ENCODE data around the gene TBL1X.

TBL1X gene

DNA sequence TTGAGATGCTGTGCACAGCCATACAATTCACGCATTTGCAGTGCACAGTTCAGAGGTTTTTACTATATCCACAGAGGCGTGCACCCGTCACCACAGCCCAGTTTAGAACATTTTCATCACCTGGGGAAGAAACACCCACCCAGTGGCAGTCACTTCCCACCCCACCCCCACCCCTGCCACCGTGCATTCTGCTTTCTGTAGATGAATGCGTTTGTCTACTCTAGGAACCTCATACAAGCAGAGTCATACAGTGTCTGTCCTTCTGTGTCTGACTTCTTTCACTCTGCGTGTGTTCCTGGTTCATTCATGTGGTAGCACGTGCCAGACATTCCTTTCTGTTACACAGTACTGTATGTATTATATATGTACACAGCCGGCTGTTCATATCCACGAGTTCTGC, 122.8 kb downstream of the TBL1X start:
- no peak for DNase-seq (ENCODE audit: low read depth)

DNA sequence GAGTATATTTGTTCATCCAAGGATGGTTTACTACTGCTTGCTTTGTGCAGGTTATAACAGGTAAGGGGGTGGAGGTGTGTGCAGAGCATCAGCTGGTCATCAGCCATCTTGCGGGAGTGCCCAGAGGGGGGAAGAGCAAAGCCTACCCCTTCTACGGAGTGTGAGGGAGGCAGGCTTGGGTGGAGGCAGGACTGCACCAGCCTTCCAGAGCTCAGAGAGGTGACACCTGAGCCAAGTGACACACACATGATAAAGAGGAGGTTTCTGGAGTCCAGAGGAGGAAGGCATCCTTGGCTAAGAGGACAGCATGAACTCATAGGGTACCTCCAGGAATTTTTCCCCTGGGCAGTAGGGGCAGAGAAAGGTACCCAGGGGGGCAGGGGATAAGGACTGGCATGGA, 126.6 kb downstream of the TBL1X start:
- DNase-seq (ENCODE audit: low read depth) = no peak

DNA sequence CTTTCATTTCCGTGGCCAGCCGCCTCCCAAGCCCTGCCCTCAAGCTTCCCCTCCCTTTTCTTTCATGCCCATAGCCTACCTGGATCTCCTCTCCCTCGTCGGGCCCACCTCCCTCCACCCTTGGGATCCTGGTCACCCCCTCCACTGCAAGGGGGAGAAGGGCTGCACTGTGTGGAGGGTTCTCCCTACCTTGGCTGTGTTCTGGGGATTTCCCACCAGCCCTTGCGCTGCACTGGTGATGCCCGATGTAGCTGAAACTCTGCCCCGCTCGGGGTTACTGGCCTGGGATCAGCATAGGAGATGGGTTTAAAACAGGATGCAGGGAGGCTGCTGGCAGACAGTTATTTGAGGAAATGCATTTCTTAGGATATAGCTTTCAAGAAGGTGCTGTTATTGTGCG, 128.9 kb downstream of the TBL1X start:
- DNase-seq (ENCODE audit: low read depth) = no peak

DNA sequence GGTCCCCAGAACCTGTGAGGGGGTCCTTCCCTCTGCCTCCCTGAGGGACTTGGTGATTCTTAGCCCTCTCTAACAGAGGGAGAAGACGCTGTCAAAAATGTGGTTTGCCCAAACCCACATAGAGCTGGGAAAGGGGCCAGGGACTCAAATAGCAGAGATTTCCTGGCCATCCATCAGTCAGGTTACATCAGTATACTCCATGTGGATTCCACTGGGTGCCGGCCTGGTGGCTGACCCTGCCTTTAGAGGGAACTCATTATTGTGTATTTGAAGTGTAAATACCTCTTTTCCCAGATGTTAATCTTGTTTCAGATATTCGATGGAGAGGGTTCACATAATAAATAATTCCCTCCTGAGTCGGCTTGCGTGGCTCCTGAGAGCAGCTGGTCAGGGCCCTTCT, 130.3 kb downstream of the TBL1X start:
- no peak for DNase-seq (ENCODE audit: low read depth)

DNA sequence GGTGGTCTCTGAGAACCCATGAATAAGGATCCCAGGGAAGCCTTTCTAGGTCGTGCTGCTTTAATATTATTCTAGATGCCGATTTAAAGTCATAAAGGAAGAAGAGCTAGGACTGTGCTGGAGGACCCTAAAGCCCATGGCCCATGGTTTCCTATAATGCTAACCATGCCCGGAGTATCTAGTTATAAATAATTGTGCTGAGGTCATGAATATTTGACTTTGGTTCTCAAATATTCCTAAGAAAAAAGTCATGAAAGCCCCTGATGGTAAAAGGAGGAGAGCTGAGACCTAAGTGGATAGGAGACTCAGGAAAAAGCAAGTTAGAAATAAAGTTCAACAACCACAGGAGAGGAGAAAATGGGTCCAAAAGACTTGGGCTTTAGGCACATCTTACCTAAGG, 132.0 kb downstream of the TBL1X start:
- no peak for DNase-seq (ENCODE audit: low read depth)

DNA sequence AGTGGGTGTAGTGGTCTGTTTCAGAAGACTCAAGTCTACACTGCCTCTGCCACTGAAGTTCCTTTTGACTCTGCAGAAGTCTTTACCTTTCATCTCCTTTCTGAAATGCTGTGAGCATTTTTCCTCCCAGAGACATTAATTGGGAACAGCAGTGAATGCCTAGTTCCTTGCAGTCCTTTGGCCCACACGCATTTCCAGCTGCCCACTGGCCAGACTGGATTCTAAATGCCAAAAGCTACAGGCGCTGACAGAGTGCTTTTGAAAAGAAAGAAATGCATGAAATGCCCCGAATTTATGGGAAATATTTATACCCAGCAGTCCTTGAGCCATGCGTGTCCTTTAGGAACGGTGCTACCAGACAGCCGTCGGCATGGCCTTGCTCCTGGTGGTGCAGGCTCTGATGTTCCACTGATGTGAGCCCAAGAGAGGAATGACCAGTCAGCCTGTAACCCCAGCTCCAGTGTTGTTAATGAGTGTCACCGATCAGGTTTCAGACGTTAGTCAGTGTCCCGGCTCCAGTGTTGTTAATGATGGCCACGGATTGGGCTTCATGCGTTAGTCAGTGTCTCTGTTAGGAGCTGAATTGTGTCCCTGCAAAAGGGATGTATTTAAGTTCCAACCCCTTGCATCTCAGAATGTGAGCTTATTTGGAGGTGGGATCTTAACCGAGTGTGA, 132.6 kb downstream of the TBL1X start:
- DNase-seq (ENCODE audit: low read depth) = no peak

DNA sequence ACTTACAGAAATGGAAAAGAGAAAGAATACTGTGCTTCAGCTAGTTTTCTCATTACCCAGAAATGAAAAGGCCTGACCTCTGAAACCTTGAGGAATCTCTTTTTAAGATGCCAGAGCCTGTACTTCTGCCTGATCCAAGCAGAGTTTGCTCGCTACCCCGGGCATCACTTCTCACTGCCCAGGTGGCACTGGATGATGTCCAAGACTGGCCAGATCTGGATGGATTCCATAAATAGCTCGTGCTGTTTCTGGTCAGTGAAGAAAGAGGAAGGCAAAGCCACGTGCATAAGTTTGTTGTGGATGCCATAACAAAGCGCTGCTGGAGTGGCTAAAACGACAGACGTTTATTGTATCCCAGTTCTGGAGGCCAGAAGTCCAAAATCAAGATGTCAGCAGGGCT, 133.5 kb downstream of the TBL1X start:
- DNase-seq (ENCODE audit: low read depth) = no peak

DNA sequence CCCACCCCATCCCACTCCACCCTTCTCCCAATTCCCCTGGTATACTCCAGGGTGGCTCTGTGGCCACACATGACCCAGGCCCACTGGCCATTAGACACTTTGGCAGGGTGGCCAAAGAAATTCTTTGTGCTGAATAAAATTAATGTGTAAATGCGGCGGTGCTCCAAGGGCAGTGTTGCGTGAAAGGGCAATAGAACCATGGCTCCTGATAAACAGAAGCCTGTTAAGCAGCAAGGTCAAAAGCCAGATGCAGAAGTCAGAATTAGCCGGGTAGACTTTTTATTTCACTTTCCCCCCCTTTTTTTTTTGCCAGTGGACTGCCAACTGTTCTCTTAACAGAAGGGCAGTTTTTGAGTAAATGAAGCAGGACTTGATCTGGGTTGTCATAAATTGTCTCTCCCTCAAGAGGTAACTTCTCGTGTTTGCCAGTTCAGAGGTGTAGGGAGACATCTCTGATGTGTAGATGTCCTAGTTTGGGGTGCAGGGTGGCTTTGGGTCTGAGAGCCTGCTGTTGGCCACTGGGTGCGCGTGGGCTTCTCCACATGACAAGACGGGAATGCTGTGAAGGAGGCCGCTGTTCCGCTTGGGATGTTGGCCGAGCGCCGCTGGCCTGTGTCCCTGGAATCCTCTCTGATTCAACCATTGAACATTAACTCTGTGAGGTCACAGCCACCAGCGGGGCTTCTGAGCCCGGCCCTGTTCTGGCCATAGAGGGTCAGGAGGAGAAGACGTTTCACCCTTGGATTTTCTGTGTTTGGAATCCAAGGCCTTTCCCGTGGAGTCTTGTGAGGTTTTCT, 139.5 kb downstream of the TBL1X start:
- DNase-seq (ENCODE audit: low read depth) = no peak

DNA sequence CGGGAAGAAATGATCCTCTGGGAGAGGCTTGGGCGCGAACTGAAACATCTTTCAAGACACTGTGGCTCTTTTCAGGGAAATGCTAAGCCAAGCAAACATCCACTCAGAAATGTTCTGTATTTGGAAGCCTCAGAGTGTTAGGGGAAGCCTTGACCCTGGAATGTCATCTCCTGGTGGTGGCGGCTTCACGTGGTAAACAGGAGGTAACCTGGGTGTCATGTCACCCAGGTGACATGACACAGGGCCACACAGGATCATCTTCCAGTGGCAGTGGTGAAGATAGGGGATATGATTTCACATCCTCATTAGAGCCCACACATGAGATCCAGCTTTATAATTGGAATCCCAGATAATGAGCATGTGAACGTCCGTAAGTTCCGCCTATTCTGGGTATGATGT, 140.0 kb downstream of the TBL1X start:
- DNase-seq (ENCODE audit: low read depth) = no peak

DNA sequence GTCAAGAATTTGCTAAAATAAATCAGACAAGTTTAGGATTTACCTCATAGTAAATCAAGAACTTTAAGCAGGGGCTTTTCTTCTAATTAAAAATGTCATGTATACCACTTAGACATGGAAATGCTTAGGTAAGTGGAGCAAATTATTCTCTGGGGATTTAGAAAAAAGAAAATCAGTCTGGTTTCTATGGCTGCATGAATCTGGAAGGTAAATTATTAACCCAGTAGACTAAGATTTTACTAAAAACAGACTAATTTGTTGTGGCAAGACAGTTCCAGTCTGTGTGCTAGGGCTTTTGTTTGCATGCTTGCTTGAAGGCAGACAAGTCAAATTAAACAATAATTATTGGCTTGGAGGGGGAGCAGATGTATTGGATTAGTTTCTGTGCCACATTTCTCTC, 140.6 kb downstream of the TBL1X start:
- no peak for DNase-seq (ENCODE audit: low read depth)

DNA sequence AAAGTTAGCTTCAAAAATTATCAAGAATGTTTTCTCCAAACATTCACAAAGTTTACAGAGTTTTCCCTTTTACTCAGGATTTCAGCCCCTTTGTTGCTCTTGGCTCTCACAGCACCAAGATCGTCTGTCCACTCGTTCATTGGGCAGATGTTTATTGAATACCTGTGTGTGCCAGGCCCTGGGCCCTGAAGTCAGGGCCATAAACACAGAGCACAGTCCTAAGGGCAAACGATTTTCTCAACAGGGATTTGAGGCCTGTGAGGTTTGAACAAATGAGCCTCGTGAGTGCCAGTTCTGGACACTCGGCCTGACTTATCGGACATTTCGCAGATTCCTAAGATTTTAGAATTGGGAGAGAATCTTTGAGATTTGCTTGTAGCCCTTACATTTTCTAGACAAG, 142.1 kb downstream of the TBL1X start:
- no peak for DNase-seq (ENCODE audit: low read depth)

DNA sequence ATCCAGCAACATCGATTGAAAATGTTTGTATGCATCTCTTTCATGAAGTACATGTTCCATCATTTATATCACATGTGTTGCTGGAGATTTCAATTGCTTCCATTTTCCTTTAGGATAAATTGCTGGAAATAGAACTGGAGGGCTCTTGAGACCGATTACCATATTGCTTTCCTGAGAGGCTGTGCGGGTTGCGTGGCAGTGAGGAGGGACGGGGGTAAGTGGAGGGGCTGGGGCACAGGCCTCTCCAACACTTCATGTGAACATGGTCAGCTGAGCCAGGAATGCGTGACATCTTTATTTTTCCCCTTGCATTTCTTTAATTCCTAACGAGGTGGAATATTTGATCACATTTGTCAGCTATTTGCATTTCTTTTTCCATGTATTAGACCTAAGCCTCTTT, 144.6 kb downstream of the TBL1X start:
- no peak for DNase-seq (ENCODE audit: low read depth)

DNA sequence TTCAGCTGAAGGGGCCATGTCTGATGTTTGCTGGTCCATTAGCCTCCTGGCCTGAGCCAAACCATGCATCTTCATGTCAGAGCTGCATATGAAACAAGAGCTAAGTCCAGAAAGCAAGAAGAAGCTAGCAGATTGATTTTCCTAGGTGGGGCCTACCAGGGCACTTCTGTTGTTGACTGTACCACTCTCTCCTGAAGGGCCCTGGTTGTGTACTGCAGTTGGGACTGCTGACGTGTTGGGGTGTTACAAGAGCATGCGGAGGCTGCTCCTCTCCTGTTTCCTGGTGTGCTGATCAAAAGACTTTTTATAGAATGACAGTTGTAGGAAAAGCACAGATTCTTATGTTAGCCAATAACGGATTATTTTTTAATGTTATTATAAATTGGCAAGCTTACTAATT, 145.1 kb downstream of the TBL1X start:
- DNase-seq (ENCODE audit: low read depth) = no peak

DNA sequence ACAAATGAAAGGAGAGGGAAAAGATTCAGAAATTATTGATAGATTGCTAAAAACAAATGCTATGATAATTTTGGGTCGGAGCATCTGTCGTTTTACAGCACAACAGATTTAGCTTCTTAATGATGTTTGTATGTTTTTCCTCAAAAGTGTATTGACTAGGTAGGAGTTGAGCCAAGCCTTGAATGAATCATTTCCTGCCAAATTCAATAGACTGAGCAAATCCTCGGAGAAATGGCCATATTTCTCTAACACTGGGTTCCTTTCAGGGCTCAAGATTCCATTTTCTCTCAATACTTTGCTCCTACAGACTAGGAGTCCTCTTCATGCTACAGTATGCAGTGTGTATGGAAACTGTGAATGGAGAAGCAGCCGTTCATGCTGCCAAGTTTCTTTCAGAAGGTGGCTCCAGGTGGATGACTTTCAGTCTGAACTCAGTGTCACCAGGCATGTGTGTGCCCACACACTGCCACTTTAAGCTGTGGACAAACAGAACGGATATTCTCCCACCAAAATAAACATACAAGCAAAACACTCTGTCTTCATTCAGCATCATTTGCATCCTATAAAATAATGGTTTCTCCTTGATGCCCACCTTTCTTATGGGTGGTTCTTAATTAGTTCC, 146.0 kb downstream of the TBL1X start:
- no peak for DNase-seq (ENCODE audit: low read depth)

DNA sequence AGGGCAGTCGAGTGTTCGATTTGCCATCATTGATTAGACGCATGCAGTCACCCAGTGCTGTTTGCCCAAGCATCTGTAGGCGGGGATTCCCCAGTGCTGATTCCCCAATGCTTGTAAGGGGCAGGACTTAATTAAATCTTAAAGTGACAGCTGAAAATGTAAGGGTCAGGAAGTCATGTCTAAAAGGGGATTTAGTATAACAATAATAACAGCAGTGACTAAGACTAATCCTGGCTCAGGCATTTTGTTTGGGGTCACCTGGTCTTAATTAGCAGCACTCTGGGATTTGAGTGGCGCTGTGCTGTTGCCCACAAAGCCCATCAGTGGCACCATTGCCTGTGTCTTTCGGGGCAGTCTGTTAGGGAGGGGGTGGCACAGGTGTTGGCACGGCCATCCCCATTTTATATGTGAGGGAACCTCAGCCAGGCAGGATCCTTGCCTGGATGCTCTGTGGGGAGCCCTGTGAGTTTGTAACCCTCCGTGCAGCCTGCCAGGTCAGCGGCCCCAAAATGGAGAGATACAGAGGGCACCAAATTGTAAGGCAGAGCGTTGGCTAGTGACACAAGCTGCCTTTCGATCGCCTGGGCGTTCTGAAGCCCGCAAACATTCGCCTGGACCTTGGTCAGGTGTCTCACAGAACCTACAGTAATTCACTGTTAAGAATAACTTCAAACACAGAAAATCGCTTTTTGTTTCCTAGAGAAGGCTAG, 146.7 kb downstream of the TBL1X start:
- DNase-seq (ENCODE audit: low read depth) = no peak

DNA sequence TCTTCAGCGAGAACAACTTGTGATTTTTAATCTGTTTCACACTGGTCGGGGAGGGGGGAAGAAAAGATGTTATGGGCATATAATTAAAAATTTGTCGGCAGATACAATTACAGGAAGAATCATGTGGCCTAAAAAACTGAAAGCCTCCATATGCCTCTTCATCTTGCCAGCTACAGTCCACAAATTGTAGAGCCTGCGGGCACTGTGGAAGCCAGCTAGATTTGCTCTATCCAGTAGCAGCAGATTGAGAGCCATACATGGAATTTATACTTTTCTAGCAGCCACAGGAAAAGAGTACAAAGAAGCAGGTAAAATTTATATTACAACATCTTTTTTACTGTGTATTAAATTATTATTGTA, 147.3 kb downstream of the TBL1X start:
- no peak for DNase-seq (ENCODE audit: low read depth)

DNA sequence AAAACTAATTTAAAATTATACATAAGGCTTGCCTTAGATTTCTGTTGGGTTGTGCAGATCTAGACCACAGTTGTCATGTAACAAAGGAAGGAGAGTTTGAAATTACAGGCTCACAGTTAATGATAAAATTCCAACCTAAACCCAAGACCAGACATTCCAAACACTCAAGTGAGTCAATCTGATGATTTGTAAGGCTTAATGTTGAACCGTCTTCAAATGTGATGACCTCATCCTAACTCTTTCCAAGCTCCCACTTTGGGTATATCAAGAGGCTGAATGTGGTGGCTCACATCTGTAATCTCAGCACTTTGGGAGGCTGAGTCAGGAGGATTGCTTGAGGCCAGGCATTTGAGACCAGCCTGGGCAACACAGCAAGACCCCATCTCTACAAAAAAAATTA, 149.2 kb downstream of the TBL1X start:
- DNase-seq (ENCODE audit: low read depth) = no peak

DNA sequence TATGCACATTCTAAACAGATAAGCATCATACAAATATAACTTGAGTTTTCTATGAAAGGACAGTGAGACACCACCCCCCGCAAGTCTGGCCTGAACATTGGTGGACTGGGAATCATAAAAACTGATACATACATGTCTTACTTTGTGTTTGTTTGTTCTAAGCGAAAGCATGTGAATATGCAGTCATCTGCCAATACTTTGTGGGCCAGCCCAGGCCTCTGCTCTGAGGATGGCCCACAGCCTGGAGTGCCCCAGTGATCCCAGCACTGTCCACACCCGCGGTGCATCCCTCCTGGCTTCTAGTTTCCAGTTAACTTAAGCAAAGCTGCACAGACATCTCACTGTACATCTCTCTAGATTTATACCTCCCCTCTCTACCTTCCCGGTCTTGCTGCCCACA, 154.3 kb downstream of the TBL1X start:
- no peak for DNase-seq (ENCODE audit: low read depth)

DNA sequence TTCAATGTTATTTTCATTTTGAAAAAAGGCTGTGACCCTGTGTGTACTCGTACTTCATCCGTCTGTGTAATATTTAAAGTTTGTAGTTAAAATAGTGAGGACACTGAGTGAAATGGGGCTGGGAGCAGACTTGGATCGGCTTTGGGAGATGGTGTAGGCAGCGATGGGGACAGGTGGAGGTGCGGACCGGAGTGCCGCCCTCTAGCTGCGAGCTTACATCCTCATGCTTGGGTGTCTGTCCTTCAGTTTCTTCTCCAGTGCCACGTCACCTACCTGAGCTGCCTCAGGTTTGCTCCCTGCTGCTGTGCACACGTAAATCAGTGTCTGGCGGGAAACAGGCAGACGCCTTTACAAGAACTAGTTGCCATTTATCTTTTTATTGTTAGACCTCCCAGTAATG, 154.7 kb downstream of the TBL1X start:
- no peak for DNase-seq (ENCODE audit: low read depth)

DNA sequence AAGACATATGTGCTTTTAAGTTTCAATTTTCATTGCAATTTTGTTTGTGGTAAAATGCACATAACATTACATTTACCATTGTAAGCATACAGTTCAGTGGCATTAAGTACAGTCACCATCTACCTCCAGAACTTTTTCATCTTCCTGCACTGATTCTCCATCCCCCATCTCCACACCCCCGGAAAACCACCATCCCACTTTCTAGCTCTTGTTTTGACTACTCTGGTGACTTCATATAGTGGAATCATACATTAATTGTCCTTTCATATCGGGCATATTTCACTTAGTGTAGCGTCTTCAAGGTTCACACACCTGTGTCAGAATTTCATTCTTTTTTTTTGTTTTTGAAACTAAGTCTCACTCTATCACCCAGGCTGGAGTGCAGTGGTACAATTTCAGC, 157.3 kb downstream of the TBL1X start:
- no peak for DNase-seq (ENCODE audit: low read depth)

DNA sequence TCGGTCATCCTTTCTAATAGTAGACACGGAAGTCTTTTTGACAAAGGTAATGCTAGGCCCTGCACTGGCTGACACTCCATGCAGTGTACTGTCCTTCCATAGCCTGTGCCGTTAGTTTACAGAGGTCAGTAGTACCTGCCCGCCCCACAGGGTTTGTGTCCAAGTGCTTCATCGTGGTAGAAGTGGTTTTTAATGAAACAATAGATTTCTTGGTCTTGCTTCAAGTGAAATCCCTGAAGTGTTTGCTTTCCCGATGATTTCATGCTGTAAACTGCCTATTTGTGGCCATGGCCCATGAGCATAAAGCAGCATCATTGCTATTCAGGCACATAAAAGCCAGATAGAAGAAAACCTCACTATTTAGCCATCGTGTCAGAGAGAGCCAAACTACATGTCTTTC, 161.5 kb downstream of the TBL1X start:
- DNase-seq (ENCODE audit: low read depth) = no peak

DNA sequence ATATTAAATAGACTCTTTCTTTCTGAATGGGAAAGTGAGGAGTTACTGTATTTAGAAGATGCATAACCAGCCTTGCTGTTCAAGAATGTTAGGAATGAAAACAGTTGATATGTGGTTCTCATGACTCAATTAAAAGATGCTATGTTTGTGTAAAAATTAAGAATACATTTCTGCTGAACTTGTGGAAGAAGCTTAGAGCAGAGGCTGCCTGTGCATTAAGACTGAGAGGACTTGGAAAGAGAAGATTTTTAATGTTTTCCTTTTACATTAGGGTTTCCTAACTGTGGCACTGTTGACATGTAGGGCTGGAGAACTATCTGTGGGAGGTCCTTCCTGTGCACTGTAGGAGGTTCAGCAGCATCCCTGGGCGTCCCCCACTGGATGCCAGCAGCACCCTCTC, 163.1 kb downstream of the TBL1X start:
- DNase-seq (ENCODE audit: low read depth) = no peak
